HG02943 (cell line): Measurements from ENCODE around the gene ADO.

Experiments used
- ATAC-seq: cut with Tn5 transposase; IDR thresholded peaks from one replicate; pipeline ENCODE4 v1.9.1; 2021; ENCODE audit warnings: mild to moderate bottlenecking, low read depth, moderate library complexity; ENCODE audit not compliant: unreplicated experiment

ADO gene

DNA sequence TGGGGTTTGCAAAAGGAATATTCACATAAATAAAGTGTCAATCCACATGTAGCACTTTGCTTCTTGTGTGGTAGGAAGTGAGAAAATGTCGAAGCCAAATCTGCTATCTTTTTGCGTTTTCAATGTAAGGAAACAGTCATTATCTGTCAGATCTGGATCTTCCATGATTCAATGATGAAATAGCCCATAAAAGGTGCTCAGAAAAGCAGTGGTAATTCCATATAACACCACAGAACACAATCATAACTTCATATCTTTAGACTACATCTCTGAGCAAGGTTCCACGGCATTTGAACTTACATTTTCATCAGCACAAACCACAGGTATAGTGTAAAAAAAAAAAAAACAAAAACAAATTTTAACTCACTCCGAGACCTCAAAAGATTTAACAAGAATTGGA is 51.5 kb downstream of the ADO start:
- ATAC-seq: no peak
